ENCODE data around the gene ADPRM. TPM values are rescaled to one million over a fixed set of nuclear protein-coding genes. Genes with fewer than 3 reads are reported as not detected.

The ADPRM gene
- total RNA-seq, 2 donors from 2014 or later = 6.8 to 8.9 TPM

DNA sequence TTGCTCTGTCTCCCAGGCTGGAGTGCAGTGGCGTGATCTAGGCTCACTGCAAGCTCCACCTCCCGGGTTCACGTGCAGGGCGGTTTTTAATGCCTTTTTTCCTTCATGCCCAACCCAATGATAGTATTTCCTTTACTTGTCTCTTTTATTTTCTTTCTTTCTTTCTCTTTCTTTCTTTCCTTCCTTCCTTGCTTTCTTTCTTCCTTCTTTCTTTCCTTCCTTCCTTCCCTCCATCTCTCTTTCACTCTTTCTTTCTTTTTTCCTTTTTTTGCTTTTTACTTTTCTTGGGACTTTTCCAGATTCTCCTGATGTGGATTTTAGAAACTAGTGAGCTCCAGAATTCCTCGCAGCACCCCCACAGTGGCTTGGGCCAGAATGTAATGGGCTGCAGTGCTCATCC lies 43.4 kb upstream of the ADPRM start:
- H3K4me3 ChIP-seq (ENCODE audit: low read length) = no peak overlapping the region
- no peak overlapping the region for H3K9ac ChIP-seq (ENCODE audit: extremely low read depth, low read length, poor library complexity, severe bottlenecking)

DNA sequence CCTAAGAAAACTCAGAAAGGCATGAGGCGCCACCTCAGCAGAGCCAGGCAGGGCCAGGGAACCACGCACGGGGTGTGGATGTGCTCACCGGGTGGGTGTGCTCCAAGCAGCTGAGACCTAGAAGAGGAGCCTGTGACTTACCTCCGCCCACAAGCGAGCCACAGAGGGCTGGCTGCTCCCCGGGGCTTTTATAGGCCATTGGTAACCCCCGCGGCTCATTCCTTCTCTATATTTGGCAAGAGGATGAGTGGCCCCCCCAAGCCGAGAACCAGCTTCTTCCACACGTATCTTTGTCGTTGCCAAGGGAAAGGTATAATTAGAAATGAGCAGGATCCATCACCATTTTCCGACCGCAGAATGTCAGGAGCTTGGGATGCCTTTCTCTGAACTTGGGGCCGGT lies 40.2 kb upstream of the ADPRM start, which contains the start of gene MYH3:
Gene MYH3 (minus strand): TSS at position 162 of the 400 bp plus-strand sequence. CDS start 2,245 bp downstream, outside the sequence.
- Mint-ChIP-seq H3K36me3 (ENCODE audit: low read depth) (no peaks in the 10 kb centered on the region), H3K9me3 (no peaks in the 10 kb centered on the region), H3K4me3 (no peak within 1 kb of the TSS), H3K4me1 (no peaks in the 10 kb centered on the region), H3K27ac (no peak within 1 kb of the TSS), H3K27me3 (ENCODE audit: insufficient read depth) (no peaks in the 10 kb centered on the region)
- H3K4me3 ChIP-seq (ENCODE audit: low read length) = no peak within 1 kb of the TSS
- H3K36me3 ChIP-seq (ENCODE audit: control insufficient read depth, insufficient read depth, low read length) = no peaks in the 10 kb centered on the region
- DNase-seq = peak; percentile 56
- H3K27ac ChIP-seq (ENCODE audit: low read depth, low read length) = no peak within 1 kb of the TSS
- 90 to 95% methylated on average over 7 to 15 of the region's 15 CpGs for WGBS, 2 experiments (ENCODE audit: insufficient coverage in 1 of 2, insufficient read length in 1 of 2)
- no peaks in the 10 kb centered on the region for H3K4me1 ChIP-seq (ENCODE audit: control insufficient read depth, insufficient read depth, low read length)
- no peaks in the 10 kb centered on the region for H3K27me3 ChIP-seq (ENCODE audit: control insufficient read depth, insufficient read depth, low read length, poor library complexity, severe bottlenecking)
- no peak for TF ChIP-seq CTCF (conservative IDR thresholded peaks at IDR 0.05)
- H3K9me3 ChIP-seq (ENCODE audit: control insufficient read depth, low read length) = no peaks in the 10 kb centered on the region
- no peak within 1 kb of the TSS for H3K9ac ChIP-seq (ENCODE audit: extremely low read depth, low read length, poor library complexity, severe bottlenecking)

More for the DNA sequence above, 43.4 kb upstream of the ADPRM start:
- Mint-ChIP-seq H3K4me1 (no peaks in the 10 kb centered on the region), H3K27me3 (ENCODE audit: insufficient read depth) (no peaks in the 10 kb centered on the region), H3K9me3 (no peaks in the 10 kb centered on the region), H3K4me3 (no peak overlapping the region), H3K27ac (no peak overlapping the region), H3K36me3 (ENCODE audit: low read depth) (no peaks in the 10 kb centered on the region)
- DNase-seq = no peak
- no peaks in the 10 kb centered on the region for H3K27me3 ChIP-seq (ENCODE audit: control insufficient read depth, insufficient read depth, low read length, poor library complexity, severe bottlenecking)
- H3K9me3 ChIP-seq (ENCODE audit: control insufficient read depth, low read length) = no peaks in the 10 kb centered on the region
- 94 to 100% methylated on average over 4 to 5 of the region's 5 CpGs for WGBS, 2 experiments (ENCODE audit: insufficient coverage in 1 of 2, insufficient read length in 1 of 2)
- H3K4me1 ChIP-seq (ENCODE audit: control insufficient read depth, insufficient read depth, low read length) = no peaks in the 10 kb centered on the region
- no peaks in the 10 kb centered on the region for H3K36me3 ChIP-seq (ENCODE audit: control insufficient read depth, insufficient read depth, low read length)
- no peak for TF ChIP-seq CTCF (conservative IDR thresholded peaks at IDR 0.05)
- H3K27ac ChIP-seq (ENCODE audit: low read depth, low read length) = no peak overlapping the region

GRCh38 chr17:10657879-10658278 lies 39.5 kb upstream of the ADPRM start:
- H3K9me3 ChIP-seq (ENCODE audit: control insufficient read depth, low read length) = no peaks in the 10 kb centered on the region
- no peak for TF ChIP-seq CTCF (conservative IDR thresholded peaks at IDR 0.05)
- no peaks in the 10 kb centered on the region for H3K27me3 ChIP-seq (ENCODE audit: control insufficient read depth, insufficient read depth, low read length, poor library complexity, severe bottlenecking)
- no peak overlapping the region for H3K4me3 Mint-ChIP-seq
- no peaks in the 10 kb centered on the region for H3K4me1 ChIP-seq (ENCODE audit: control insufficient read depth, insufficient read depth, low read length)
- no peak for DNase-seq
- H3K4me1 Mint-ChIP-seq = no peaks in the 10 kb centered on the region
- no peaks in the 10 kb centered on the region for H3K36me3 ChIP-seq (ENCODE audit: control insufficient read depth, insufficient read depth, low read length)
- no peak overlapping the region for H3K9ac ChIP-seq (ENCODE audit: extremely low read depth, low read length, poor library complexity, severe bottlenecking)
- H3K4me3 ChIP-seq (ENCODE audit: low read length) = no peak overlapping the region
- no peaks in the 10 kb centered on the region for H3K9me3 Mint-ChIP-seq
- no peak overlapping the region for H3K27ac Mint-ChIP-seq
- no peak overlapping the region for H3K27ac ChIP-seq (ENCODE audit: low read depth, low read length)
- 89 to 94% methylated on average over 7 to 10 of the region's 10 CpGs for WGBS, 2 experiments (ENCODE audit: insufficient coverage in 1 of 2, insufficient read length in 1 of 2)
- no peaks in the 10 kb centered on the region for H3K27me3 Mint-ChIP-seq (ENCODE audit: insufficient read depth)
- H3K36me3 Mint-ChIP-seq (ENCODE audit: low read depth) = no peaks in the 10 kb centered on the region

All from endodermal cell (in vitro differentiated cells).